GM20000 (cell line): Measurements from ENCODE around the gene CTDSPL.

Experiments
- DNase-seq: peaks from one replicate; pipeline ENCODE4 v3.0.0; 2012; ENCODE audit warnings: low spot score
- CTCF ChIP-seq: IDR thresholded peaks from 2 replicates; pipeline ENCODE4 v1.5.1; 2012; ENCODE audit warnings: mild to moderate bottlenecking, control low read depth; ENCODE audit errors: extremely low read depth, missing control alignments

The CTDSPL gene

GRCh38 chr3:37991109-37991508 is 129.4 kb downstream of the CTDSPL start:
- no peak for TF ChIP-seq CTCF
- DNase-seq = no peak

GRCh38 chr3:37991823-37992222 is 130.1 kb downstream of the CTDSPL start:
- TF ChIP-seq CTCF = no peak
- DNase-seq = no peak

DNA sequence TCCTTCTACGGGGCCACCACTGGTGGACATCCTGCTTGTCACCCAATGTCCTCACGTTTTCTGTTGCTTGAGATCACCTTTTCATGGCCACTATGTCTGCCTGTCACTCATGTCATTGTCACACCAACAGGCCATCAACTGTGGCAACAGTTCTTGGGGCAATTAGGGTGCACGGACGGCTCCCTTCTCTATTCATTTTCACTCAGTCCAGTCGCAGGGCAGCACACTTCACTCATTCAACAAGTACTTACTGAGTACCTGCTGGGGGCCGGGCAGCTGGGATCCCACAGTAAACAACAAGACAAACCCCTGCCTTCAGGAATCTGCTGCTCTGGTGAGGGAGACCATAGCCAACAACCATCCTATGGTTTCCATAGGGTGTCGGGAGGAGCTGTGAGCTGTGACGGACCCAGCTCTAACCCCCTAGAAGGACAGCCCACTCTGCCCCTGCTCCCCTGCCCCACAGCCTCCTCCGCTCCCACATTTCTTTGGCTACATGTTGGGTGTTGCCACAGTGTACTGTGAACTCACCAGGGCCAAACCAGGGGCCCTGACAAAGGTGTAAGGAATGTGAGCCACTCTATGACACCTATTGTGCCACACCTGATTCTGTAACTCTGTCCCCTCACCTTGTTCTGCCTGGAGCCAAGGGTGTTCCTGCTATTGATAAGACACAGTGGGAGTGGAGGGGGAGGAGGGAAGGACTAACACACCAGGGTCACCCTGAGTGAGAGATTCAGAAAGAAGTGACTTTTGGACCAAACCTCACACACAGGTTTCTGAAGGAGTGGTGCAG is 130.8 kb downstream of the CTDSPL start:
- TF ChIP-seq CTCF = no peak
- DNase-seq = no peak

DNA sequence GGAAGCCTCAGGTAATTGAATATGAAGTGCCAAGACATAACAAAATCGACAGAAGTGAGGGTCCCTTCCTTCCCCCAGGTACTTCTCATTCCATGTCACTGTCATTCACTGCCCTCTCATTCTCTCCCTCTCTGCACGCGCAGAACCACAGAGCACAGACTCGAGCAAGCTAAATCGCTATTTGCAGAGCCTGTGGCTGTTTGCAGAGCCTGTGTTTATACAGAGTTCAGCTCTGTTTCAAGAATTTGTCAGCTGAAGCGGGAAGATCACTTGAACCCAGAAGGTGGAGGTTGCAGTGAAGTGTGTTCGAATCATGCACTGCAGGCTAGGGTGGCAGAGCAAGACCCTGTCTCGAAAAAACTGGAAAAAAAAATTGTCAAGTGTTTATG is 131.4 kb downstream of the CTDSPL start:
- DNase-seq = no peak
- no peak for TF ChIP-seq CTCF

DNA sequence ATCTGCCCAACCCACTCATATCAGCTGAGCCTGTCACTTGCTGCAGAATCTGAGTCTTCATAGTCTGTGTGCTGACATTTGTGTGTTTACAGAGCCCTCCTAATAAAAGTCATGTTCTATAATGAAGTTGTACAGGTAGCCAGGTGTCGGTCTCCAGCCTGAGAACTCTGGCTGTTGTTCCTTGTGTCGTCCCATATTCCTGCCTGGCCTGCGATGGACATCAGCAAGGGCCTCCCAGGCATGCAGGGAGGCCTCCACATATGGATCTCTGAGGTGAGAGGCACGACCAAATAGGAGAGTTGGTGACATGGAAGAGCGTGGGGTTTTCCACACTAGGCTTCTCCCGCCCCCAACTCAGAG is 131.8 kb downstream of the CTDSPL start:
- no peak for TF ChIP-seq CTCF
- DNase-seq = no peak

GRCh38 chr3:37993820-37994638 is 132.3 kb downstream of the CTDSPL start:
- DNase-seq = peak; percentile 73
- no peak for TF ChIP-seq CTCF

- DNase-seq = no peak
Measured at GRCh38 chr3:37994639-37994972, 132.9 kb downstream of the CTDSPL start.

More at GRCh38 chr3:37994639-37994972, 132.9 kb downstream of the CTDSPL start:
- TF ChIP-seq CTCF = no peak
